Calu3 (cell line): ENCODE measurements around the gene PLA2G2D. TPM values are rescaled to one million over a fixed set of nuclear protein-coding genes. Genes with fewer than 3 reads are reported as not detected.

Experiments used
- BruUV-seq: library from RNA; stranded (reverse); fragments of 400-500 nt; replicated peaks from 2 replicates; lab custom pipeline; 2021; lab: Mats Ljungman, UMichigan
- CTCF ChIA-PET: fragments of 300-600 bp; sonication (Branson Sonifier 250); formaldehyde crosslinking; loops from one replicate; lab custom pipeline; 2022; ENCODE audit warnings: antibody characterized with exemption; lab: Charles Lee
- DNase-seq: peaks from one replicate; pipeline ENCODE4 v3.0.0; 2022
- H3K27ac Mint-ChIP-seq: one replicate; pipeline ENCODE4 v1.8.0; 2022; ENCODE audit warnings: mixed read lengths; ENCODE audit not compliant: unreplicated experiment
- H3K27me3 Mint-ChIP-seq: one replicate; pipeline ENCODE4 v1.8.0; 2022; ENCODE audit warnings: mixed read lengths; ENCODE audit not compliant: unreplicated experiment
- H3K36me3 Mint-ChIP-seq: one replicate; pipeline ENCODE4 v1.8.0; 2022; ENCODE audit warnings: mild to moderate bottlenecking, moderate library complexity, mixed read lengths; ENCODE audit not compliant: insufficient read depth, unreplicated experiment
- H3K4me1 Mint-ChIP-seq: one replicate; pipeline ENCODE4 v1.8.0; 2022; ENCODE audit warnings: mild to moderate bottlenecking, low read depth, mixed read lengths; ENCODE audit not compliant: unreplicated experiment
- H3K4me3 Mint-ChIP-seq: one replicate; pipeline ENCODE4 v1.8.0; 2022; ENCODE audit warnings: mild to moderate bottlenecking, low read depth, moderate library complexity, mixed read lengths; ENCODE audit not compliant: unreplicated experiment
- H3K9me3 Mint-ChIP-seq: one replicate; pipeline ENCODE4 v1.8.0; 2022; ENCODE audit warnings: low read depth, mixed read lengths; ENCODE audit not compliant: unreplicated experiment
- intact Hi-C: fragments of 100-400 bp; cut with micrococcal nuclease; formaldehyde crosslinking; loops from one replicate; pipeline ENCODE4 v1.10.0; 2022; ENCODE audit not compliant: unreplicated experiment
- total RNA-seq: library from RNA; stranded (reverse); gene quantifications from 2 replicates; pipeline ENCODE4 v1.2.3, GENCODE V29; 2022
- TF ChIP-seq, protein P1 (sequence below): fragments of 200-600 bp; IDR thresholded peaks from one replicate; pipeline ENCODE4 v1.8.0; 2022; ENCODE audit warnings: antibody characterized with exemption; ENCODE audit not compliant: unreplicated experiment

Gene PLA2G2D
- total RNA-seq, 1 experiment from 2014 or later, result not detected

DNA sequence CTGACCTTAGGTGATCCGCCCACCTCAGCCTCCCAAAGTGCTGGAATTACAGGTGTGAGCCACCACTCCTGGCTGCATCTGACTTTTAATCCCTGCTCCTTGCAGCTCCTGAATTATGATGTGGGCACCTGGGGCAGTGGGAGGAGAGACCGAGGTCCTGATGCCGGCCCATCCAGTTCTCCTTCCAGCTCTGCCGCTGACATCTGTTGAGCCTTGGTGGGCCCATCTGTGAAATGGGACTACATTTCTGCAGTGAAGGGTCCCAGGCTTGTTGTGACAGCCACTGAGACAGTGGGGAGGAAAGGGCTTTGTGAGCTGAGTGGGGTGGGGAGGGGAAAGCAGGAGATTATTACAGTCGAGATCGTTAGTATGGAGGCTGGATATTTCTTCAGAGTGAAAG is 31.6 kb upstream of the PLA2G2D start:
- Mint-ChIP-seq H3K27ac (no peak overlapping the region), H3K9me3 (peaks cover 3% of the 10 kb centered on the region), H3K27me3 (no peaks in the 10 kb centered on the region), H3K36me3 (peaks cover 18% of the 10 kb centered on the region), H3K4me1 (peaks cover 15% of the 10 kb centered on the region), H3K4me3 (no peak overlapping the region)
- no TSS peak for BruUV-seq
- CTCF ChIA-PET, result interaction anchor here (1.4 kb wide), 1 partner anchor 49 kb away, joined by 4 read pairs; no protein-coding TSS in a partner anchor
- TF ChIP-seq, protein P1, sequence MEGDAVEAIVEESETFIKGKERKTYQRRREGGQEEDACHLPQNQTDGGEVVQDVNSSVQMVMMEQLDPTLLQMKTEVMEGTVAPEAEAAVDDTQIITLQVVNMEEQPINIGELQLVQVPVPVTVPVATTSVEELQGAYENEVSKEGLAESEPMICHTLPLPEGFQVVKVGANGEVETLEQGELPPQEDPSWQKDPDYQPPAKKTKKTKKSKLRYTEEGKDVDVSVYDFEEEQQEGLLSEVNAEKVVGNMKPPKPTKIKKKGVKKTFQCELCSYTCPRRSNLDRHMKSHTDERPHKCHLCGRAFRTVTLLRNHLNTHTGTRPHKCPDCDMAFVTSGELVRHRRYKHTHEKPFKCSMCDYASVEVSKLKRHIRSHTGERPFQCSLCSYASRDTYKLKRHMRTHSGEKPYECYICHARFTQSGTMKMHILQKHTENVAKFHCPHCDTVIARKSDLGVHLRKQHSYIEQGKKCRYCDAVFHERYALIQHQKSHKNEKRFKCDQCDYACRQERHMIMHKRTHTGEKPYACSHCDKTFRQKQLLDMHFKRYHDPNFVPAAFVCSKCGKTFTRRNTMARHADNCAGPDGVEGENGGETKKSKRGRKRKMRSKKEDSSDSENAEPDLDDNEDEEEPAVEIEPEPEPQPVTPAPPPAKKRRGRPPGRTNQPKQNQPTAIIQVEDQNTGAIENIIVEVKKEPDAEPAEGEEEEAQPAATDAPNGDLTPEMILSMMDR, result no peak
- DNase-seq, result no peak
- intact Hi-C loops, result loop anchor here (5.0 kb wide), 1 partner anchor 234 kb away; no protein-coding TSS in a partner anchor

DNA sequence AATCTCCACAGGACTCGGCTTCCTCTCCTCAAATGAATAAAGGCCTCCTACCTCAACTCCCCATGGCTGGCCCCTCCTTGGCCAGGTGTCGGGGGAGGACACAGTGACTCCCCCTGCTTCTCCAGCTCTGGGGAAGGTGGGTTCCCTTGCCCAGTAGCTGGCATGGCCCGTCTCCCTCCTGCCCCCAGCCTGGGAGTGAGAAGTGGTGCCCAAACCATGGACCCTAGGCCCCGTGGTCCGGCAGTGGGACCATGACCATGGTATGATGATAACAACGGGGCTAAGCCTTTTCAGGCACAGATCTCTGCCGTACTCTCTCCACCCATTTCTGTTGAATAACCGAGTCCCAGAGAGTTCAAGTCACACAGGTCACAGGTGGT is 31.0 kb upstream of the PLA2G2D start:
- Mint-ChIP-seq H3K4me1 (peaks cover 15% of the 10 kb centered on the region), H3K4me3 (no peak overlapping the region), H3K9me3 (no peaks in the 10 kb centered on the region), H3K36me3 (peaks cover 18% of the 10 kb centered on the region), H3K27ac (no peak overlapping the region), H3K27me3 (no peaks in the 10 kb centered on the region)
- no TSS peak for BruUV-seq
- CTCF ChIA-PET, result interaction anchor here (1.4 kb wide), 1 partner anchor 48 kb away, joined by 4 read pairs; no protein-coding TSS in a partner anchor
- DNase-seq, result no peak
- intact Hi-C loops, result loop anchor here (5.0 kb wide), 1 partner anchor 233 kb away; no protein-coding TSS in a partner anchor
- TF ChIP-seq, protein P1, result no peak

DNA sequence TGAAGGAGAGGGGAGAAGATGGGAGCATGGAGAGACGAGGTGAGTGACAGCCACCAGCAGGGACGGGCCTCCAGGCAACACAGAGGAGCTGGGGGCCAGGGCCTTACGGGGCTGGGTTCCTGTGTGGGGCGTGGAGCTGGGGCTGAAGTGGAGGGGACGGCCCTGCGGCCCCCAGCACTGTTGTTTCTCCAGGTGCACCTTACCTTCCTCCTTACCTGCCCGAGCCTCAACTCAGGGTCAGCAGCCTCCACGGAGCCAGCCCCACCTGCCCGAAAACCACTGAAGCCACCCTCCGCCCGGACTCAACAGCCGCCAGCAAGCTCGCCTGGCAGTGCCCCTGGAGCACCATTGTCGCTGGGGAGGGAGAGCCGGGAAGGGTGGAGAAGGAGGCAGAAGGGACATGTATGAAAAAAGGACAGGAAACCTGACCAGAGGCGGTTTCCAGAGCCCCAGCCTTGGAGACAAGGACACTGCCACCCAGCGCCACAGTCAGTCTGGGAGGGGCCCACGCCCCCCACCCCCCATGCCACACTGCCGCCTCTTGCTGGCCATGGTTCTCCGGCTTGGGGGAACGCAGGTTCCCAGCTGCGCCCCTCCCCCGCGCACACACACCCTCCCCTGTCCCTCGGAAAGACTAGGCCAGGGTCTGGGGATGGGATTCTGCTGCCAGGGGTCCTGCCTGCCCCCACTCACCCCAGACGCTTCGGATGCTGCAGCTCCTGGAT is 30.4 kb upstream of the PLA2G2D start:
- H3K4me1 Mint-ChIP-seq, result peaks cover 10% of the 10 kb centered on the region
- intact Hi-C loops, result loop anchor here (5.0 kb wide), 1 partner anchor 232 kb away; no protein-coding TSS in a partner anchor
- TF ChIP-seq, protein P1, result no peak
- H3K36me3 Mint-ChIP-seq, result peaks cover 18% of the 10 kb centered on the region
- no peak overlapping the region for H3K4me3 Mint-ChIP-seq
- CTCF ChIA-PET, result interaction anchor here (1.4 kb wide), 1 partner anchor 48 kb away, joined by 4 read pairs; no protein-coding TSS in a partner anchor
- no peak overlapping the region for H3K27ac Mint-ChIP-seq
- H3K27me3 Mint-ChIP-seq, result no peaks in the 10 kb centered on the region
- no peaks in the 10 kb centered on the region for H3K9me3 Mint-ChIP-seq
- no peak for DNase-seq
- BruUV-seq, result no TSS peak

DNA sequence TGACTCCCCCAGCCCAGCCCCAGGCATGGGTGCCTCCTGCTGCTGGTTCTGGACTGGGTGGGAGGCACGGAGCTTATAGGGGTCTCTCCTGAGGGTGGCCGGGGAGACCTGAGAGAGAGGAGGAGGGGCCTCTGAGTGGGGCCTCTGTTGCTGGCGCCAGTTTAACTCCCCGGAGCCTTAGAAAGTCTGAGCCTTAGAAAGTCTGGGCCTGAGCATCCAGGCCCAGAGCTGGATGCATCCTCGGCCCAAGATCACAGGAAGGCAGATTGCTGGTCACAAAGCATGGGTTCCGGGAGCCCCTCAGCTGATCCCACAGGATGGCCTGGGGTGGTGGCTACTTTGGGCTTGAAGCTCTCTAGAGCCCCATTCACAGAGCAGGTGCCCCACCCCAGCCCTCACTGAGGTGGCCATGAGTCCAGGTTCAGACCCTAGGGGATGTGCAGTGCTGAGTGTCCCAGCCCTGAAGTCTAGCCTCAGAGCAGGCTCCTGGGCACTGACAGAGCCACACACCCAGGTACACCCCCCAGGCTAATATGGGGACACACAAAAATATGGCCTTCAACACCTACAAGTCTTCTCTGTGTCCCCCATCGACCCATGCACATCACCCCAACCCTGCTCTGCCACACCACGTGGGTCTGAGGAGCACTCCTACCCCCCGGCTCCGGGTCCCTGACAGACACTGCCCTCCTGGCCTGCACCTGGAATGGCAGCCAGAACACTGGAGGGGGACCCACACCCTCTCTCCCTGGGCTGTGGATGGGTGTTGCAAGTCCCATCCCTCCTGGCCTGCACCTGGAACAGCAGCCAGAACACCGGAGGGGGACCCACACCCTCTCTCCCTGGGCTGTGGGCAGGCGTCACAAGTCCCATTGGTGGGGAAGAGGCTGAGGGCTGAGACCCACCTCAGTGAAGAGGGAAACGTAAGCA is 29.5 kb upstream of the PLA2G2D start:
- H3K4me1 Mint-ChIP-seq, result peaks cover under 1% of the 10 kb centered on the region
- H3K27ac Mint-ChIP-seq, result no peak overlapping the region
- intact Hi-C loops, result no loop called here
- no TSS peak for BruUV-seq
- CTCF ChIA-PET, result no interaction called here
- no peaks in the 10 kb centered on the region for H3K27me3 Mint-ChIP-seq
- H3K4me3 Mint-ChIP-seq, result no peak overlapping the region
- TF ChIP-seq, protein P1, result no peak
- peaks cover 9% of the 10 kb centered on the region for H3K36me3 Mint-ChIP-seq
- no peaks in the 10 kb centered on the region for H3K9me3 Mint-ChIP-seq
- DNase-seq, result no peak
